ENCODE results near the gene LARGE2. TPM values are rescaled to one million over a fixed set of nuclear protein-coding genes. Genes with fewer than 3 reads are reported as not detected.

The LARGE2 gene
- total RNA-seq, 1 experiment from 2014 or later: 10.8 TPM

- Histone ChIP-seq H3K9me2 (replicated peaks; ENCODE audit: insufficient read depth, low read length) (no peaks in the 10 kb centered on the region), H3K4me3 (ENCODE audit: low read length) (no peak overlapping the region), H4K20me1 (ENCODE audit: insufficient read depth, low read depth, low read length) (peaks cover 8% of the 10 kb centered on the region), H3K79me2 (ENCODE audit: low read length) (no peaks in the 10 kb centered on the region), H3K9me3 (ENCODE audit: low read length) (no peaks in the 10 kb centered on the region), H3K9ac (ENCODE audit: low read length) (no peak overlapping the region), H2AFZ (ENCODE audit: low read length) (no peak overlapping the region), H3K27me3 (ENCODE audit: low read length) (no peaks in the 10 kb centered on the region), H3K27ac (ENCODE audit: low read length) (no peak overlapping the region), H3K4me1 (ENCODE audit: low read length) (peaks cover 49% of the 10 kb centered on the region), H3K4me2 (ENCODE audit: low read depth, low read length, poor library complexity, severe bottlenecking) (no peak overlapping the region), H3K36me3 (ENCODE audit: insufficient read depth, low read length) (no peaks in the 10 kb centered on the region)
- DNase-seq: no peak
These were observed 4.9 kb downstream of the LARGE2 start for GRCh38 chr11:45927332-45927683.

DNA sequence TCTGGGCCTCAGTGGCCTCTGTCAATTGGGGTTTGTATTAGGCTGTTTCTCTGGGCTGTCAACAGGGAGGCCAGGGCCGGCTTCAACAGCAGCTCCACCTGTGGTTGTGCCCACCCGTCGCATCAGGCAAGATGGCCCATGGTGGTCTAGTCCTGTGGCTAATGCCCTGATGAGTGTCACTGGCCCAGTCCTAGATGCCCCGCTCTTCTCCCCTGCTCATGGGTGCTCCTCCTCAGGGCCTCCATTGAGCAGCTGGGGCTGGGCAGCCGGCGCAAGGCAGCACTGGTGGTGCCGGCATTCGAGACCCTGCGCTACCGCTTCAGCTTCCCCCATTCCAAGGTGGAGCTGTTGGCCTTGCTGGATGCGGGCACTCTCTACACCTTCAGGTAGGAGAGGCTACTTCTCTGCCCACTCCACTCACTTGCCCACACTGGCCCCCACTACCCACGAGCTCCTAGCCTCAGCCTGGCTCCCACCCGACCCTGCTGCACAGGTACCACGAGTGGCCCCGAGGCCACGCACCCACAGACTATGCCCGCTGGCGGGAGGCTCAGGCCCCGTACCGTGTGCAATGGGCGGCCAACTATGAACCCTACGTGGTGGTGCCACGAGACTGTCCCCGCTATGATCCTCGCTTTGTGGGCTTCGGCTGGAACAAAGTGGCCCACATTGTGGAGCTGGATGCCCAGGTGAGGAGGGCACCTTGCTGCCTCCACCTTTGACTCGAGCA lies 5.4 kb downstream of the LARGE2 start:
- Histone ChIP-seq H3K9ac (ENCODE audit: low read length) (no peak overlapping the region), H3K4me1 (ENCODE audit: low read length) (peaks cover 49% of the 10 kb centered on the region), H3K4me2 (ENCODE audit: low read depth, low read length, poor library complexity, severe bottlenecking) (no peak overlapping the region), H3K79me2 (ENCODE audit: low read length) (no peaks in the 10 kb centered on the region), H2AFZ (ENCODE audit: low read length) (no peak overlapping the region), H3K9me3 (ENCODE audit: low read length) (no peaks in the 10 kb centered on the region), H4K20me1 (ENCODE audit: insufficient read depth, low read depth, low read length) (peaks cover 8% of the 10 kb centered on the region), H3K4me3 (ENCODE audit: low read length) (no peak overlapping the region), H3K27ac (ENCODE audit: low read length) (no peak overlapping the region), H3K36me3 (ENCODE audit: insufficient read depth, low read length) (no peaks in the 10 kb centered on the region), H3K27me3 (ENCODE audit: low read length) (no peaks in the 10 kb centered on the region), H3K9me2 (replicated peaks; ENCODE audit: insufficient read depth, low read length) (no peaks in the 10 kb centered on the region)
- DNase-seq: no peak

GRCh38 chr11:45928535-45929215 lies 6.2 kb downstream of the LARGE2 start:
- Histone ChIP-seq H3K36me3 (ENCODE audit: insufficient read depth, low read length) (no peaks in the 10 kb centered on the region), H3K27ac (ENCODE audit: low read length) (no peak overlapping the region), H3K79me2 (ENCODE audit: low read length) (no peaks in the 10 kb centered on the region), H3K27me3 (ENCODE audit: low read length) (no peaks in the 10 kb centered on the region), H3K4me3 (ENCODE audit: low read length) (no peak overlapping the region), H3K9me3 (ENCODE audit: low read length) (no peaks in the 10 kb centered on the region), H3K9ac (ENCODE audit: low read length) (no peak overlapping the region), H3K4me2 (ENCODE audit: low read depth, low read length, poor library complexity, severe bottlenecking) (peak overlapping the region; percentile 75), H2AFZ (ENCODE audit: low read length) (no peak overlapping the region), H3K9me2 (replicated peaks; ENCODE audit: insufficient read depth, low read length) (no peaks in the 10 kb centered on the region), H4K20me1 (ENCODE audit: insufficient read depth, low read depth, low read length) (peaks cover 8% of the 10 kb centered on the region), H3K4me1 (ENCODE audit: low read length) (peaks cover 50% of the 10 kb centered on the region)
- no peak for DNase-seq

DNA sequence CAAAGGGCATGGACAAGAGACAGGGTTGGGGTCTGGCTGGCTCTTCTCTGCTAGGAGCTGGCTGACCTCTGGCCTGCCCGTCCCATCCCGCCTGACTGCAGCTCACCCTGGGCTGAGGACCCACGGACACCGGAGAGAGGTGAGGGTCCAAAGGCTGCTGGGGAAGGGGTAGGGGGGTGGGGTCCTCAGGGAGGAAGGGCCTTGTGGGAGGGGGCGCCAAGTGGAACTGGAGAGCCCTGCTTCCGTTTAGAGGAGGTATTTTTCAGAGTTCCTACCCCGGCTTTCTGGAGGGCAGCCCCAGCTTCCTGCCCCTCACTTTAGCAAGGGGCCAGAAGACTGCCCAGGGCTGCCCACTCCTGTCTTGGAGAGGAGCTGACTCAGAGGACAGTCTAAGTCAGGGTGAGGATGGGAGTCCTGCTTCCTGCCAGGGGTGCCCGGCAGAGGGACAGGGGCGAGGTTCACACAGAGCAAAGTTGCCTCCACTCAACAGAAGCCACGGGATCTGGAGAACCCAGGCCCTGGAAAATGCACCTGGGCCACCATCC lies 7.1 kb downstream of the LARGE2 start:
- peak overlapping the region; percentile 75 for H3K4me2 ChIP-seq (ENCODE audit: low read depth, low read length, poor library complexity, severe bottlenecking)
- peaks cover 8% of the 10 kb centered on the region for H4K20me1 ChIP-seq (ENCODE audit: insufficient read depth, low read depth, low read length)
- H3K4me3 ChIP-seq (ENCODE audit: low read length): peak overlapping the region; percentile 58
- peak overlapping the region; percentile 92 for H3K27ac ChIP-seq (ENCODE audit: low read length)
- H3K79me2 ChIP-seq (ENCODE audit: low read length): no peaks in the 10 kb centered on the region
- no peak overlapping the region for H2AFZ ChIP-seq (ENCODE audit: low read length)
- no peaks in the 10 kb centered on the region for H3K27me3 ChIP-seq (ENCODE audit: low read length)
- no peaks in the 10 kb centered on the region for H3K9me2 ChIP-seq (replicated peaks; ENCODE audit: insufficient read depth, low read length)
- DNase-seq: no peak
- peak overlapping the region; percentile 56 for H3K9ac ChIP-seq (ENCODE audit: low read length)
- H3K4me1 ChIP-seq (ENCODE audit: low read length): peaks cover 59% of the 10 kb centered on the region
- H3K36me3 ChIP-seq (ENCODE audit: insufficient read depth, low read length): 0 out of 2 replicates have a peak, but pooled peaks cover under 1% of the 10 kb centered on the region
- H3K9me3 ChIP-seq (ENCODE audit: low read length): no peaks in the 10 kb centered on the region

- H3K27me3 ChIP-seq (ENCODE audit: low read length): no peaks in the 10 kb centered on the region
- peaks cover 7% of the 10 kb centered on the region for H3K36me3 ChIP-seq (ENCODE audit: insufficient read depth, low read length)
- H3K9me2 ChIP-seq (replicated peaks; ENCODE audit: insufficient read depth, low read length): no peaks in the 10 kb centered on the region
- H4K20me1 ChIP-seq (ENCODE audit: insufficient read depth, low read depth, low read length): peaks cover 8% of the 10 kb centered on the region
- H3K9me3 ChIP-seq (ENCODE audit: low read length): no peaks in the 10 kb centered on the region
- peaks cover 66% of the 10 kb centered on the region for H3K4me1 ChIP-seq (ENCODE audit: low read length)
- H3K27ac ChIP-seq (ENCODE audit: low read length): peak overlapping the region; percentile 92
- peak overlapping the region; percentile 60 for H3K9ac ChIP-seq (ENCODE audit: low read length)
- peak overlapping the region; percentile 58 for H3K4me3 ChIP-seq (ENCODE audit: low read length)
- peak overlapping the region; percentile 75 for H3K4me2 ChIP-seq (ENCODE audit: low read depth, low read length, poor library complexity, severe bottlenecking)
- H2AFZ ChIP-seq (ENCODE audit: low read length): no peak overlapping the region
- peak; percentile 97 for DNase-seq
- no peaks in the 10 kb centered on the region for H3K79me2 ChIP-seq (ENCODE audit: low read length)
These were observed 7.8 kb downstream of the LARGE2 start for GRCh38 chr11:45930031-45930794.

DNA sequence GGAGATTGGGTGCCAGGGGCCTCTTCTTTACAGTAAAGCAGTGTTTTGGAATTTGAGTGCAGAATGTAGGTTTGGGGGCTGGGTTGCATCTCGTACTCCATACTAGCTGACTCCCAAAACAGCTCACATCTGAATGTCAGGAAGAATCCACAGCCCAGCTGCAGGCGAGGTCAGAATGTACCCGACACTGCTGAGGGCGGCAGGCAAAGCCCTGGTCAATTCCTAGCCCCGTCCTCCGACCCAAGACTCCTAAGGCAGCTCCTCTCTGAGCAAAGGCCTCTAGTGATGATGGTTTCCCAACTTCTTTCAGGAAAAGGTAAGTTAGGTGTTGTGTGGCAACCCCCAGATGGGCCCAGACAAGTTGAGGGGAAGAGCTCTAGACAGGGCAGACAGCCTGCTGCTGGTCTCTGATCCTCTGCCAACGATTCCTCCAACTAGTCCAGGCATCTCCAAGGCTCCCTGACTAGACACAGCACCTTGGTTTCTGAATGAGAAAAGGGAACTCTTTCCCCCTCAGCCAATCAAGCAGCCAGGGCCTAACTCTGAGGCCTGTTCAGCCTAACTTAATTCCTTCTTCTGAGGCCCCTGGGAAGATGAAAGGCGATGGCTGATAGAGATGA lies 8.6 kb downstream of the LARGE2 start:
- peak; percentile 58 for DNase-seq
- Histone ChIP-seq H3K4me2 (ENCODE audit: low read depth, low read length, poor library complexity, severe bottlenecking) (peak overlapping the region; percentile 75), H3K4me1 (ENCODE audit: low read length) (peaks cover 74% of the 10 kb centered on the region)

DNA sequence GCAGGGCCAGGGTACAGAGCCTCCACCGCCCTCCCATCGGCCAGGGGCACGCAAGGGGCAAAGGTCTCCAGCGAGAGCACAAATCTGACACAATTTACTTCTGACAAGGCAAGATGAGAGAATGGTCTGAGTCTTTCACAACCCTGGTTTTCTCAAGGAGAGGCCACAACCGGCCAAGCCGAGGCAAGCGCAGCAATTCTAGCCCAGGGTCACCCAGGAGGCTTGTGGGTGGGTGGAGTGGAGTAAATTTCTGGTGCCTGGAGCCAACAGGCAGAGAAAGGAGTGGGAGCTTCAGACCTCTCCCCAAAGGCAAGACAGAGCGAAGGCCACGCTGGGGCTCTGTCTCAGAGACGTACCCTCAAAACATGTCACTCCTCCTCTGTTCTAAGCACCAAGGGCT lies 9.3 kb downstream of the LARGE2 start:
- peaks cover 8% of the 10 kb centered on the region for H4K20me1 ChIP-seq (ENCODE audit: insufficient read depth, low read depth, low read length)
- H3K27me3 ChIP-seq (ENCODE audit: low read length): no peaks in the 10 kb centered on the region
- H2AFZ ChIP-seq (ENCODE audit: low read length): no peak overlapping the region
- peaks cover 15% of the 10 kb centered on the region for H3K36me3 ChIP-seq (ENCODE audit: insufficient read depth, low read length)
- peak overlapping the region; percentile 23; the same call in 1 of the 2 replicates for H3K4me3 ChIP-seq (ENCODE audit: low read length)
- DNase-seq: no peak
- H3K9ac ChIP-seq (ENCODE audit: low read length): peak overlapping the region; percentile 60
- H3K79me2 ChIP-seq (ENCODE audit: low read length): no peaks in the 10 kb centered on the region
- peak overlapping the region; percentile 75 for H3K4me2 ChIP-seq (ENCODE audit: low read depth, low read length, poor library complexity, severe bottlenecking)
- no peaks in the 10 kb centered on the region for H3K9me3 ChIP-seq (ENCODE audit: low read length)
- peak overlapping the region; percentile 92 for H3K27ac ChIP-seq (ENCODE audit: low read length)
- peaks cover 81% of the 10 kb centered on the region for H3K4me1 ChIP-seq (ENCODE audit: low read length)
- no peaks in the 10 kb centered on the region for H3K9me2 ChIP-seq (replicated peaks; ENCODE audit: insufficient read depth, low read length)

More for the DNA sequence above, 8.6 kb downstream of the LARGE2 start:
- peaks cover 10% of the 10 kb centered on the region for H3K36me3 ChIP-seq (ENCODE audit: insufficient read depth, low read length)
- no peak overlapping the region for H2AFZ ChIP-seq (ENCODE audit: low read length)
- peak overlapping the region; percentile 92 for H3K27ac ChIP-seq (ENCODE audit: low read length)
- H3K79me2 ChIP-seq (ENCODE audit: low read length): no peaks in the 10 kb centered on the region
- no peaks in the 10 kb centered on the region for H3K9me2 ChIP-seq (replicated peaks; ENCODE audit: insufficient read depth, low read length)
- H4K20me1 ChIP-seq (ENCODE audit: insufficient read depth, low read depth, low read length): peaks cover 8% of the 10 kb centered on the region
- no peaks in the 10 kb centered on the region for H3K9me3 ChIP-seq (ENCODE audit: low read length)
- H3K27me3 ChIP-seq (ENCODE audit: low read length): no peaks in the 10 kb centered on the region
- peak overlapping the region; percentile 39; the same call in 1 of the 2 replicates for H3K4me3 ChIP-seq (ENCODE audit: low read length)
- H3K9ac ChIP-seq (ENCODE audit: low read length): peak overlapping the region; percentile 60

Measured in Karpas-422 (cell line).